Activated naive CD8-positive, alpha-beta T cell (primary cell): ENCODE measurements around the gene LRP5.
"Not testable (repeated sequence)": the region's sequence is repeated elsewhere in the genome, so short reads cannot be mapped to it uniquely, and the experiment has no call there.

Experiments
- H3K27ac Mint-ChIP-seq: one replicate; pipeline ENCODE4 v1.8.0; 2021; ENCODE audit warnings: mixed read lengths
- H3K27me3 Mint-ChIP-seq: one replicate; pipeline ENCODE4 v1.8.0; 2021; ENCODE audit warnings: mixed read lengths
- H3K36me3 Mint-ChIP-seq: one replicate; pipeline ENCODE4 v1.8.0; 2021; ENCODE audit warnings: mixed read lengths
- H3K4me1 Mint-ChIP-seq: one replicate; pipeline ENCODE4 v1.8.0; 2021; ENCODE audit warnings: low read depth, mixed read lengths
- H3K4me3 Mint-ChIP-seq: one replicate; pipeline ENCODE4 v1.8.0; 2021; ENCODE audit warnings: mild to moderate bottlenecking, mixed read lengths
- H3K9me3 Mint-ChIP-seq: one replicate; pipeline ENCODE4 v1.8.0; 2021; ENCODE audit warnings: low read depth, mixed read lengths

The LRP5 gene

GRCh38 chr11:68437927-68438657 lies 125.7 kb downstream of the LRP5 start:
- Mint-ChIP-seq H3K4me1 (no peaks in the 10 kb centered on the region), H3K36me3 (no peaks in the 10 kb centered on the region), H3K27ac (no peak overlapping the region), H3K27me3 (no peaks in the 10 kb centered on the region), H3K9me3 (no peaks in the 10 kb centered on the region), H3K4me3 (no peak overlapping the region)

GRCh38 chr11:68438658-68439259 lies 126.4 kb downstream of the LRP5 start:
- no peaks in the 10 kb centered on the region for H3K27me3 Mint-ChIP-seq
- H3K4me1 Mint-ChIP-seq = no peaks in the 10 kb centered on the region
- H3K36me3 Mint-ChIP-seq = no peaks in the 10 kb centered on the region
- H3K4me3 Mint-ChIP-seq = no peak overlapping the region
- H3K9me3 Mint-ChIP-seq = no peaks in the 10 kb centered on the region
- no peak overlapping the region for H3K27ac Mint-ChIP-seq

GRCh38 chr11:68439355-68440065 lies 127.1 kb downstream of the LRP5 start:
- Mint-ChIP-seq H3K4me1 (no peaks in the 10 kb centered on the region), H3K4me3 (no peak overlapping the region), H3K27ac (no peak overlapping the region), H3K27me3 (no peaks in the 10 kb centered on the region), H3K36me3 (no peaks in the 10 kb centered on the region), H3K9me3 (no peaks in the 10 kb centered on the region)

- Mint-ChIP-seq H3K27me3 (no peaks in the 10 kb centered on the region), H3K27ac (no peak overlapping the region), H3K4me1 (no peaks in the 10 kb centered on the region), H3K36me3 (no peaks in the 10 kb centered on the region), H3K4me3 (no peak overlapping the region), H3K9me3 (no peaks in the 10 kb centered on the region)
Observed at GRCh38 chr11:68440224-68440623, 127.8 kb downstream of the LRP5 start.

- H3K4me3 Mint-ChIP-seq = no peak overlapping the region
- no peaks in the 10 kb centered on the region for H3K36me3 Mint-ChIP-seq
- H3K4me1 Mint-ChIP-seq = no peaks in the 10 kb centered on the region
- no peaks in the 10 kb centered on the region for H3K9me3 Mint-ChIP-seq
- no peaks in the 10 kb centered on the region for H3K27me3 Mint-ChIP-seq
- H3K27ac Mint-ChIP-seq = no peak overlapping the region
Observed at GRCh38 chr11:68441466-68442230, 129.3 kb downstream of the LRP5 start.

GRCh38 chr11:68442433-68442832 lies 130.0 kb downstream of the LRP5 start:
- Mint-ChIP-seq H3K4me3 (no peak overlapping the region), H3K9me3 (no peaks in the 10 kb centered on the region), H3K27ac (no peak overlapping the region), H3K27me3 (no peaks in the 10 kb centered on the region), H3K36me3 (no peaks in the 10 kb centered on the region), H3K4me1 (no peaks in the 10 kb centered on the region)

- H3K9me3 Mint-ChIP-seq = no peaks in the 10 kb centered on the region
- H3K27me3 Mint-ChIP-seq = no peaks in the 10 kb centered on the region
- no peak overlapping the region for H3K27ac Mint-ChIP-seq
- H3K4me3 Mint-ChIP-seq = no peak overlapping the region
- H3K4me1 Mint-ChIP-seq = peaks cover 3% of the 10 kb centered on the region
- no peaks in the 10 kb centered on the region for H3K36me3 Mint-ChIP-seq
Observed at GRCh38 chr11:68444566-68444965, 132.2 kb downstream of the LRP5 start.

GRCh38 chr11:68445531-68446035 lies 133.2 kb downstream of the LRP5 start:
- Mint-ChIP-seq H3K36me3 (peaks cover 3% of the 10 kb centered on the region), H3K4me3 (no peak overlapping the region), H3K9me3 (no peaks in the 10 kb centered on the region), H3K27ac (no peak overlapping the region), H3K27me3 (no peaks in the 10 kb centered on the region), H3K4me1 (peaks cover 3% of the 10 kb centered on the region)

- Mint-ChIP-seq H3K27ac (no peak overlapping the region), H3K36me3 (peaks cover 3% of the 10 kb centered on the region), H3K4me3 (no peak overlapping the region), H3K9me3 (no peaks in the 10 kb centered on the region), H3K4me1 (peaks cover 3% of the 10 kb centered on the region), H3K27me3 (no peaks in the 10 kb centered on the region)
Observed at GRCh38 chr11:68446046-68446725, 133.8 kb downstream of the LRP5 start.

- Mint-ChIP-seq H3K27me3 (no peaks in the 10 kb centered on the region), H3K9me3 (no peaks in the 10 kb centered on the region), H3K4me3 (no peak overlapping the region), H3K27ac (no peak overlapping the region), H3K36me3 (peaks cover 3% of the 10 kb centered on the region), H3K4me1 (peaks cover 3% of the 10 kb centered on the region)
Observed at GRCh38 chr11:68447015-68447801, 134.8 kb downstream of the LRP5 start.

- H3K27ac Mint-ChIP-seq, H3K9me3 Mint-ChIP-seq, H3K4me3 Mint-ChIP-seq, H3K36me3 Mint-ChIP-seq, H3K27me3 Mint-ChIP-seq, H3K4me1 Mint-ChIP-seq: not testable (repeated sequence)
Observed at GRCh38 chr11:68447914-68448313, 135.5 kb downstream of the LRP5 start.

- Mint-ChIP-seq H3K27me3 (no peaks in the 10 kb centered on the region), H3K27ac (no peak overlapping the region), H3K36me3 (peaks cover 3% of the 10 kb centered on the region), H3K4me3 (no peak overlapping the region), H3K9me3 (no peaks in the 10 kb centered on the region), H3K4me1 (peaks cover 3% of the 10 kb centered on the region)
Observed at GRCh38 chr11:68448604-68449011, 136.2 kb downstream of the LRP5 start.

- Mint-ChIP-seq H3K9me3 (no peaks in the 10 kb centered on the region), H3K4me1 (peaks cover 3% of the 10 kb centered on the region), H3K27me3 (no peaks in the 10 kb centered on the region), H3K27ac (no peak overlapping the region), H3K36me3 (peaks cover 3% of the 10 kb centered on the region), H3K4me3 (no peak overlapping the region)
Observed at GRCh38 chr11:68449951-68450350, 137.6 kb downstream of the LRP5 start.

GRCh38 chr11:68450711-68451110 lies 138.3 kb downstream of the LRP5 start:
- peaks cover 3% of the 10 kb centered on the region for H3K4me1 Mint-ChIP-seq
- H3K27ac Mint-ChIP-seq = no peak overlapping the region
- H3K27me3 Mint-ChIP-seq = no peaks in the 10 kb centered on the region
- no peaks in the 10 kb centered on the region for H3K9me3 Mint-ChIP-seq
- no peak overlapping the region for H3K4me3 Mint-ChIP-seq
- peaks cover 3% of the 10 kb centered on the region for H3K36me3 Mint-ChIP-seq
